ENCODE results near the gene CDC42BPA.

CDC42BPA gene

DNA sequence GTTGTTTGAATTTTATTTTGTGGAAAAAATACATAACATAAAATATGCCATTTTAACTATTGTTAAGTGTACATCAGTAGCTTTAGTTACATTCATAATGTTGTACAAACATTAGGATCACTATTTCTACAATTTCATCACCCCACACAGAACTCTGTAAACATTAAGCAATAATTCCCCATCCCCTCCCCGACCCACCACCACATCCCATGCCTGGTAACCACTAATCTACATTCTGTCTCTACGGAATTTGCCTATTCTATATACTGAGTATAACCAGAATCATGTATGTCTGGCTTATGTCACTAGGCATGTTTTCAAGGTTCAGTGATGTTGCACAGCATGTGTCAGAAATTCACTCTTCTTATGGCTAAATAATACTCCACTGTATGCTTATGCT lies 47.7 kb downstream of the CDC42BPA start:
- DNase-seq (ENCODE audit: insufficient read length) (no peak), FAIRE-seq (no peak)
- no peak for TF ChIP-seq POLR2A (IDR thresholded peaks at IDR 0.05; ENCODE audit: low read depth, low read length)
- TF ChIP-seq POLR2AphosphoS5 (IDR thresholded peaks at IDR 0.05; ENCODE audit: low read depth, low read length): no peak
- TF ChIP-seq TAF1 (IDR thresholded peaks at IDR 0.05; ENCODE audit: borderline replicate concordance, low read depth, low read length): no peak

DNA sequence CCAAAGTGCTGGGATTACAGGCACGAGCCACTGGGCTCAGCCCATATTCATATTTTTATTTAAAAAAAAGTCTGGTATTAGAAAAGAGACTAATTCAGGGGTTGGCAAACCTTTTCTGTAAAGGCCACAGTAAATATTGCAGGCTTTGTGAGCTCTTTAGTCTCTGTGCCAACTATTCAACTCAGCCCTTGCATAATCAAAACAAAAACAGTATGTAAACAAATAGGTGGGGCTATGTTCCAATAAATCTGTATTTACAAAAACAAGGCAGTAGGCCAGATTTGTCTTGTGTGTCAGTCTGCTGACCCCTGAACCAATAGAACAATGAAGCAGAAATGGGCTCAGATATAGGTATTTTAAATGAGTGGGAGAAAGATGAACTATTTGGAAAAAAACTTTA lies 49.3 kb downstream of the CDC42BPA start:
- DNase-seq (ENCODE audit: insufficient read length): no peak
- TF ChIP-seq TAF1 (IDR thresholded peaks at IDR 0.05; ENCODE audit: borderline replicate concordance, low read depth, low read length): no peak
- no peak for TF ChIP-seq POLR2AphosphoS5 (IDR thresholded peaks at IDR 0.05; ENCODE audit: low read depth, low read length)
- TF ChIP-seq POLR2A (IDR thresholded peaks at IDR 0.05; ENCODE audit: low read depth, low read length): no peak
- FAIRE-seq: no peak

DNA sequence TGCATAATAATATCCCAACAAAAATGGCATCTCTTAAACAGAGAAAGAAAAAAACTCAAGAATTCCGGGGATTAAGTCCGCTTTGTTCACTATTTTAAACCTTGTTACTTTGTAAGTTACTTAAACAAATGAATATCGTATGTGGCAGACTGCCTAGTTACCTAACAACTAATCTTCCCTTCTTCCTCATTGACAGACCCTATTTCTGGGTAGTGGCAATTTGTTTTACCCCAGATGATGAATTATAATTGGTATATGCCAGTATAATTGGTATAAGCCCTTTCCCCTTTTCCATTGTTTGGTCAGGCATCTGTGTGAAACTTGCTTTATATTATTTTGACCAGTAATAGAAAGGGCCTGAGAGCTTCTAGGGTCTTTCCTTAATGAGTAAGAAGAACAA lies 52.4 kb downstream of the CDC42BPA start:
- no peak for FAIRE-seq
- no peak for DNase-seq (ENCODE audit: insufficient read length)
- TF ChIP-seq TAF1 (IDR thresholded peaks at IDR 0.05; ENCODE audit: borderline replicate concordance, low read depth, low read length): no peak
- no peak for TF ChIP-seq POLR2A (IDR thresholded peaks at IDR 0.05; ENCODE audit: low read depth, low read length)
- TF ChIP-seq POLR2AphosphoS5 (IDR thresholded peaks at IDR 0.05; ENCODE audit: low read depth, low read length): no peak

DNA sequence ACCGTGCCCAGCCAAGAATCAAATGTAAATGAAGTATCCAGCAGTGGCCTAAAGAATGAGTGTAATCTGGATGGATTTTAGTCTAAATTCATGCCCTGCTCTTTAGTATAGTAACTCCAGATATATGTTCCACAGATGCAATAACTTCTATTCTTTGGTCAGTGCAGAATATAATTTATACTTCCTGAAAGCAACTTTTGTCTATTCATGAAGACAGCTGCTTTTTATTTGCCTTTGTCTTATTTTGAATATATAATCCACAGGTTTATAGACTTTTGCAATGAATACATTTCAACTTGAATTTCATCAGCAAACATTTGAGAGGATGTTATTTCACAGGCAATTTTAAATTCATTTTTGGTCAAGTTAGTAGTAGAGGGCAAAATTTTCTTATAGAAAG lies 54.4 kb downstream of the CDC42BPA start:
- DNase-seq (ENCODE audit: insufficient read length): no peak
- no peak for FAIRE-seq
- TF ChIP-seq TAF1 (IDR thresholded peaks at IDR 0.05; ENCODE audit: borderline replicate concordance, low read depth, low read length) (no peak), POLR2A (IDR thresholded peaks at IDR 0.05; ENCODE audit: low read depth, low read length) (no peak), POLR2AphosphoS5 (IDR thresholded peaks at IDR 0.05; ENCODE audit: low read depth, low read length) (no peak)

DNA sequence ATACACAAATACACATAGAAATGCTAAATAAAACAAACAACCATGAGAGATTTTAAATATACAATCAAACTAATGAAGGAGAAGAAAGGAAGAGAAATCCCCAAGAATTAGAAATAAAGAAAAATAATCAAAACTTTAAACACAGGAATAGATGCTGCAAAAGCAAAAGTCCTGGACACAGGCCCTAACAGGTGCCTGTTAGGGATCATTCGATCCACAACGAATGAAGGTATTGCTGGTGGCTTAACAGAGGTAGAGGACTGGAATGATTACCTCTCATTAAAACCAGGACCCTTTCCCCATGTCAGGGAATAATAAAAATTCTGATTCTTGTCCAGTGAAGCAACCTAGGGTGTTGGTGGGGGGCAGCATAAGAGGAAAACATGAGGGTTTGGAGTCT lies 56.8 kb downstream of the CDC42BPA start:
- DNase-seq (ENCODE audit: insufficient read length) (no peak), FAIRE-seq (no peak)
- TF ChIP-seq POLR2A (IDR thresholded peaks at IDR 0.05; ENCODE audit: low read depth, low read length) (no peak), POLR2AphosphoS5 (IDR thresholded peaks at IDR 0.05; ENCODE audit: low read depth, low read length) (no peak), TAF1 (IDR thresholded peaks at IDR 0.05; ENCODE audit: borderline replicate concordance, low read depth, low read length) (no peak)

DNA sequence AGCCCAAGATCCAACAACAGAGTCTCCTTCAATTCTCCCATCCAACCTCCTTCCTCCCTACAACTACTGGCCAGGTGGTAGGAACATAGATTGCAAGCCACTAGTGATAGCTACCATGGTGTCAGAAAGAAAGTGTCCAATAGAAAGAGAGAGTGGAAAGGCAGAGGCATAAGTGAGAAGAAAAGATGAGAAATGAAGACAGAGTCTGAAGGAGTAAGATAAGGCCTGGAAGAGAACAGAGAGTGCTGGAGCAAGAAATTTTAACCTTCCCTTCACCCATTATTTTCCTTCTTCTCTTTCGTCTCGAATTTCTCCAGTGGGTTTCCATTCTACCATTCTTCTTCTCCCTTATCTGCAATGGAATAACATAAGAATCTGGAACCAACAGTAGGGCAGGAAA lies 57.9 kb downstream of the CDC42BPA start:
- TF ChIP-seq TAF1 (IDR thresholded peaks at IDR 0.05; ENCODE audit: borderline replicate concordance, low read depth, low read length) (no peak), POLR2A (IDR thresholded peaks at IDR 0.05; ENCODE audit: low read depth, low read length) (no peak), POLR2AphosphoS5 (IDR thresholded peaks at IDR 0.05; ENCODE audit: low read depth, low read length) (no peak)
- FAIRE-seq (no peak), DNase-seq (ENCODE audit: insufficient read length) (no peak)

DNA sequence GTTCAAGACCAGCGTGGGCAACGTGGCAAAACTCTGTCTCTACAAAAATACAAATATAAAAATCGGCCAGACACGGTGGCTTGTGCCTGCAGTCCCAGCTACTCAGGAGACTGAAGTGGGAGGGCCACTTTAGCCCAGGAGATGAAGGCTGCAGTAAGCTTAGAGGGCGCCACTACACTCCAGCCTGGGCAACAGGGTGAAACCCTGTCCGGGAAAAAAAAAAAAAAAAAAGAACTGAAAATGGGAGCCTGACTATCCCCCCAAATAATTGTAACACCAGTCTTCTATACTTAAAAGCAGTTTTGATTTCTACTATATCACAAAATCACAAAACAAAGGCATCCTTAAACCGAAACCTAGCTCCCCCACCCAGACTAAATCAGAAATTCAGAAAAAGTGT lies 60.3 kb downstream of the CDC42BPA start:
- TF ChIP-seq POLR2AphosphoS5 (IDR thresholded peaks at IDR 0.05; ENCODE audit: low read depth, low read length): no peak
- no peak for TF ChIP-seq TAF1 (IDR thresholded peaks at IDR 0.05; ENCODE audit: borderline replicate concordance, low read depth, low read length)
- no peak for TF ChIP-seq POLR2A (IDR thresholded peaks at IDR 0.05; ENCODE audit: low read depth, low read length)
- no peak for DNase-seq (ENCODE audit: insufficient read length)
- FAIRE-seq: no peak

DNA sequence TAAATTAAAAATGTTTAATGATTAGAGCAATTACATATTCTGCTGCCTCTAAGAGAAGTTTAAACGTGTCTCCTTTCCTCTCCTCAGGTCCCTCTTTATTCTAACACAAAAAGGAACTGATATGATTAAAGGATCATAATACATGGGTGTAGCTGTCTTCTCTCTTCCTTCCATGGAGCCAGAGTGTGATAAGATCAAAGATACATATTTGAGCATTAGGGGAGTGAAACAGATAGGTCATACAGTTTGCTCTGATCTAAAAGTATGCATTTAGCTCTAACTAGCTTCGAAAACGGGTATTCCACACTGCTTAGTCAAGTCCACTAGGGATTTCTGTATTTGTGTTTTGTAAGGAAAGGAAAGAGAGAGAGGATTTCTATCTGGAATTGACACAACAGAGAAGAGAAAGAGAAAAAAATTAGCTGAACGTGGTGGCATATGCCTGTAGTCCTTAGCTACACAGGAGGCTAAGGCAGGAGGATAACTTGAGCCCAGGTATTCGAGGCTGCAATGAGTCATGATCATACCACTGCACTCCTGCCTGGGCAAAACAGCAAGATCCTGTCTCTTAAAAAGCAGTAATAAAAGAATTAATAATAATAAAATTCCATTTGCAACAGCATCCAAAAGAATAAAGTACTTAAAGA lies 63.1 kb downstream of the CDC42BPA start:
- no peak for FAIRE-seq
- TF ChIP-seq POLR2AphosphoS5 (IDR thresholded peaks at IDR 0.05; ENCODE audit: low read depth, low read length) (no peak), TAF1 (IDR thresholded peaks at IDR 0.05; ENCODE audit: borderline replicate concordance, low read depth, low read length) (no peak), POLR2A (IDR thresholded peaks at IDR 0.05; ENCODE audit: low read depth, low read length) (no peak)
- no peak for DNase-seq (ENCODE audit: insufficient read length)

DNA sequence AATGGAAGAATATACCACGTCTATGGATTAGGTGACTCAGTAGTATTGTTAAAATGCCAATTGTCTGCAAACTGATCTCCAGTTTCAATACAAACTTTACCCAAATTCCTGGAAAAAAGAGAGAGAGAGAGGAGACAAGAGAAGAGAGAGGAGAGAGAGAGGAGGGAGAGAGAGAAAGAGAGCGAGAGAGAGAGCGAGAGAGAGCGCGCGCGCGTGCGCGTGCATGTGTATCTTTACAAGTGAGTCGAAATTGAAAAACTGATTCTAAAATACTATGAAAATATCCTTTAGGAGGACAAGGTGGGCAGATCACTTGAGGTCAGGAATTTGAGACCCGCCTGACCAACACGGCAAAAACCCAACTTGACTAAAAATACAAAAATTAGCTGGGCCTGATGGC lies 65.2 kb downstream of the CDC42BPA start:
- no peak for TF ChIP-seq POLR2AphosphoS5 (IDR thresholded peaks at IDR 0.05; ENCODE audit: low read depth, low read length)
- TF ChIP-seq TAF1 (IDR thresholded peaks at IDR 0.05; ENCODE audit: borderline replicate concordance, low read depth, low read length): no peak
- TF ChIP-seq POLR2A (IDR thresholded peaks at IDR 0.05; ENCODE audit: low read depth, low read length): no peak
- DNase-seq (ENCODE audit: insufficient read length) (no peak), FAIRE-seq (no peak)

DNA sequence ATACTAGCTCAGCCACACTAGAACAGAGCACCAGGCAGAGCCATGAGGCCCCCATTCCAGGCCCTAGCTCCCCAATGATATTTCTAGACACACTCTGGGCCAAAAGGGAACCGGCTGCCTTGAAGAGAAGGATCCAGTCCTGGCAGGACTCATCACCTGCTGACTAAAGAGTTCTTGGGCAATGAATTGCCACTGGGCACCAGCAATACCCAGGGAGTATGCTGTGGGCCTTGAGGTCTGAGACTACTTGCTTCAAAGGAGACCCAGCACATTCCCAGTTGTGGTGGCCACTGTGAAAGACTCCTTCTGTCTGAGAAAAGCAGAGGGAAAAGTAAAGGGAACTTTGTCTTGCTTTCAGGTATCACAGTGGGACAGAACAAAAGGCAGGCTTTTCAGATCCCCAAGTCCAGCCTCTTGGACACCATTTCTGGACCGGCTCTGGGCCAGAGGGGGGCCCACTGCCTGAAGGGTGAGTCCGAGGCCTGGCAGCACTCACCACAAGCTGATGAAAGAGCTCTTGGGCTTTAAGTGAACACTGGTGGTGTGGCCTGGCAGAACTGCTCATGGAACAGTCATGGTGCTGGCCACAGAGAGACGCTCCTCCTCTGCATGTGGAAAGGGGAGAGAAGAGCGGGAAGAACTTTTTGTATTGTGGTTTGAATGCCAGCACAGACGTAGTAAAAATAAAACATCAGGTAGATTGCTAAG lies 72.5 kb downstream of the CDC42BPA start:
- DNase-seq (ENCODE audit: insufficient read length): no peak
- TF ChIP-seq POLR2AphosphoS5 (IDR thresholded peaks at IDR 0.05; ENCODE audit: low read depth, low read length) (no peak), POLR2A (IDR thresholded peaks at IDR 0.05; ENCODE audit: low read depth, low read length) (no peak), TAF1 (IDR thresholded peaks at IDR 0.05; ENCODE audit: borderline replicate concordance, low read depth, low read length) (no peak)

DNA sequence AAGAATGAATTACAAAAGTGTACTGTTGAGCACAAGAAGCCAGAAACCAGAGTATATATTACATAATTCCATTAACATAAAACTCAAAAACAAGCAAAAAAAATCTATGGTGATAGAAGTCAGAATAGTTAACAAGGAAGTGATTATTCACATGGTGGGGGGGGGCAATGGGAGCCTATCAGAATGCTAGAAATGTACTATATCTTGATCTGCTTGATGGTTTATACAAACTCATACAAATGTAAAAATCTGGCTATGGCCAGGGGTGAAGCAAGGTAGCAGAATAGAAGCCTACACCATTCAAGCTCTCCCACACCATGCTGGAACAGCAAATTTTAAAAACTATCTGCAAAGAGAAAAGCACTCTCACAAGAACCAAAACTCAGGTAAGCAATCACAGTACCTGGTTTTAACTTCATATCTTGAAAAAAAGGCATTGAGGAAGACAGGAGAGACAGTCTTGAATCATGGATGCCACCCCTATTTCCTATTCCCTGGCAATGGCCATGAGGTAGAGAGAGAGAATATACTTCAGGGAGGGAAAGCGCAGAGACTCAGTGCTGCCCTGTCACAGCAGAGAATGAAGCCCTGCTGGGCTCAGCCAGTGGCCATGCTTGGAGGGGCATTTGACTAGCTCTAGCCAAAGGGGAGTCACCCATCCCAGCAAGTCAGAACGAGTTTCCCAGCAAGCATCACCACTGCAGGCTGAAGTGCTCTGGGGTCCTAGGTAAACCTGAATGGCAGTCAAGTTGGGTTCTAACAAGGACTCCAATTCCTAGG lies 73.8 kb downstream of the CDC42BPA start:
- DNase-seq (ENCODE audit: insufficient read length) (no peak), FAIRE-seq (no peak)
- TF ChIP-seq POLR2AphosphoS5 (IDR thresholded peaks at IDR 0.05; ENCODE audit: low read depth, low read length) (no peak), POLR2A (IDR thresholded peaks at IDR 0.05; ENCODE audit: low read depth, low read length) (no peak), TAF1 (IDR thresholded peaks at IDR 0.05; ENCODE audit: borderline replicate concordance, low read depth, low read length) (no peak)

More for the DNA sequence above, 72.5 kb downstream of the CDC42BPA start:
- no peak for FAIRE-seq

Measured in GM12892 (cell line).